Mucosa of descending colon (tissue), 3 donors: ENCODE data around the gene FBXL16. TPM values are rescaled to one million over a fixed set of nuclear protein-coding genes. Genes with fewer than 3 reads are reported as not detected.
"Not testable (repeated sequence)": the region's sequence is repeated elsewhere in the genome, so short reads cannot be mapped to it uniquely, and the experiment has no call there.

Experiments
- ATAC-seq: fragments of 200-7000 bp; cut with Tn5 transposase; one replicate; pipeline ENCODE4 v1.9.1; 2020; ENCODE audit warnings: mild to moderate bottlenecking, moderate library complexity
- DNase-seq, 3 donors: peaks; one replicate each; pipeline ENCODE4 v3.0.0-alpha.2; 2020
- H3K36me3 ChIP-seq: fragments of 200-600 bp; one replicate; pipeline ENCODE4 v1.8.0; 2021; ENCODE audit warnings: low read depth, mild to moderate bottlenecking
- H3K4me1 ChIP-seq: fragments of 200-600 bp; one replicate; pipeline ENCODE4 v1.8.0; 2021; ENCODE audit warnings: low read depth, mild to moderate bottlenecking
- H3K4me3 ChIP-seq: fragments of 200-600 bp; one replicate; pipeline ENCODE4 v1.8.0; 2021; ENCODE audit warnings: mild to moderate bottlenecking
- H3K9me3 ChIP-seq: fragments of 200-600 bp; one replicate; pipeline ENCODE4 v1.8.0; 2021; ENCODE audit warnings: mild to moderate bottlenecking
- CTCF ChIP-seq: fragments of 200-600 bp; IDR thresholded peaks from one replicate; pipeline ENCODE4 v1.8.0; 2022; ENCODE audit warnings: antibody characterized with exemption, mild to moderate bottlenecking
- intact Hi-C, 2 donors: fragments of 100-400 bp; cut with DNase I in 1 of 2; cut with micrococcal nuclease in 1 of 2; formaldehyde crosslinking; loops; one replicate each; pipeline versions ENCODE4 v1.11.0 to v1.11.1; 2022; cut with DNase I, micrococcal nuclease
- long read RNA-seq, 2 donors: library from polyadenylated mRNA; unstranded; transcript quantifications; one replicate each; pipeline ENCODE4 v2.0.0, GENCODE V29; 2019 to 2021
- total RNA-seq, 3 donors: library from RNA; stranded (reverse); fragmentation: NEBNext Ultra II Directional in 2 of 3; extraction: Animal tissue kit (Norgen Biotek cat#: 25700) in 2 of 3; gene quantifications; one replicate each; pipeline versions ENCODE4 v1.2.1 to v1.2.4, GENCODE V29; 2021 to 2023
- donor health status: DM: no; HTN: no; CAD: no; lungs with moderate emphysema.
- donor health status: DM: no; HTN: no; CAD: no.
- donor health status: DM: no; HTN: yes; CAD: no.

The FBXL16 gene, protein sequence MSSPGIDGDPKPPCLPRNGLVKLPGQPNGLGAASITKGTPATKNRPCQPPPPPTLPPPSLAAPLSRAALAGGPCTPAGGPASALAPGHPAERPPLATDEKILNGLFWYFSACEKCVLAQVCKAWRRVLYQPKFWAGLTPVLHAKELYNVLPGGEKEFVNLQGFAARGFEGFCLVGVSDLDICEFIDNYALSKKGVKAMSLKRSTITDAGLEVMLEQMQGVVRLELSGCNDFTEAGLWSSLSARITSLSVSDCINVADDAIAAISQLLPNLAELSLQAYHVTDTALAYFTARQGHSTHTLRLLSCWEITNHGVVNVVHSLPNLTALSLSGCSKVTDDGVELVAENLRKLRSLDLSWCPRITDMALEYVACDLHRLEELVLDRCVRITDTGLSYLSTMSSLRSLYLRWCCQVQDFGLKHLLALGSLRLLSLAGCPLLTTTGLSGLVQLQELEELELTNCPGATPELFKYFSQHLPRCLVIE
- 1 to 10 TPM; 1.3 to 2.2 (median 2.1) TPM for total RNA-seq
- long read RNA-seq, donor 1, partial matches to known transcripts: 0 of 1 reads
- long read RNA-seq, donor 1, other reads (novel, unspliced or antisense): 1 of 1 reads
- long read RNA-seq, donor 2: 0 reads

DNA sequence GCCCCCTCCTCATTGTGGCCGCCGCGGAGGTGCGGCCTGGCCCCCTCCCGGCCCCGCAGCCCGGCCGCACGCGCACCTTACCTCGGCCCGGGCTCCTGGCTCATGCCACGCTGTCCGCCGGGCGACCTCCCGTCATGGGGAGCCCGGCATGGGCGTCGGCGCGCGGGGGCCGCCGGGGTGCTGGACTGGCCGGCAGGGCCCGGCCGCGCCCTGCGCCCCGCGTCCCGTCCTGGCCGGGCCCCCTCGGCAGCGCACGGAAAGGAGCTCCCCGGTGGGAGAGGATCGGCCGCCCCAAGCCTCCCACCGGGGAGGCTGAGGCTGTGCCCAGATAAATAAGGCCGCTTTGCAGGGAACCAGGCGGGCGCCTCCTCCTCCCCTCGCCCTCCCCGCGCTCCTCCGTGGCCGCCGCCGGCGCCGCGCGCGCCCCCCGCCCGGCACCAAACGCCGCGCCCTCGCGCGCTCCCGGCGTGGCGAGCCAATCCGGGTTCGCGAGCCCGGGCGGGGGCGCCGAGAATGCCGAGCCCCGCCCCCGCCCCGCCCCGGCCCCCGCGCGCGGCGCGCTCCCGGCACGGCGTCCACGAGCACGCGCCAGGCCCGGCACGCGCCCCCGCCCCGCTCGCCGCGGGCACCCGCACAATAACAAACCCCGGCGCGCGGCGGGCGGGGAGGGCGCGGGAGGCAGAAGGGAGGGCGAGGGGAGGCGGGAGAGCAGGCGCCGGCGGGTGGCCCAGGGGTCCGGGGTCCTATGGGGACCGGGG, at the start of gene FBXL16:
FBXL16 (minus strand) TSS at position 371 of the 758 bp plus-strand sequence. CDS start 8,396 bp downstream, outside the sequence.
- intact Hi-C loops: no loop called here
- H3K4me3 ChIP-seq: no peak within 1 kb of the TSS
- peaks cover 2% of the 10 kb centered on the region for H3K4me1 ChIP-seq
- DNase-seq (no peak), ATAC-seq (no peak)
- no peak for TF ChIP-seq CTCF
- H3K9me3 ChIP-seq: no peaks in the 10 kb centered on the region
- H3K36me3 ChIP-seq: no peaks in the 10 kb centered on the region

- Histone ChIP-seq H3K4me3 (no peak overlapping the region), H3K36me3 (no peaks in the 10 kb centered on the region), H3K9me3 (no peaks in the 10 kb centered on the region), H3K4me1 (no peaks in the 10 kb centered on the region)
- intact Hi-C loops: no loop called here
- TF ChIP-seq CTCF: no peak
- DNase-seq (no peak), ATAC-seq (peak; percentile 21)
Observed at GRCh38 chr16:754656-755055, 49.1 kb upstream of the FBXL16 start.

DNA sequence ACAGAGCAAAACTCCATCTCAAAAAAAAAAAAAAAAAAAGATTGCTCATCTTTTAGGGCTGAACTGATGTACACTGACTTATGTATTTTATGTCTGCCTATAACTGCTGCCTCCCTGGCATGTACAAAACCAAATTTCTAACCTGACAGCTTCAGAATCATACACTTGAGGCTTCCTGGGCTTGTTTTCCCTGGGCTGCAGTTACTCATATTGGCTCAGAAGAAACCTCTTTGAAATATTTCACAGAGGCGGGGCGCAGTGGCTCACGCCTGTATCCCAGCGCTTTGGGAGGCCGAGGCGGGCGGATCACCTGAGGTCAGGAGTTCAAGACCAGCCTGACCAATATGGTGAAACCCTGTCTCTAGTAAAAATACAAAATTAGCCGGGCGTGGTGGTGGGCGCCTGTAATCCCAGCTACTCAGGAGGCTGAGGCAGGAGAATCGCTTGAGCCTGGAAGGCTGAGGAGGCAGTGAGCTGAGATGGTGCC, 48.6 kb upstream of the FBXL16 start:
- ATAC-seq, DNase-seq: not testable (repeated sequence)

DNA sequence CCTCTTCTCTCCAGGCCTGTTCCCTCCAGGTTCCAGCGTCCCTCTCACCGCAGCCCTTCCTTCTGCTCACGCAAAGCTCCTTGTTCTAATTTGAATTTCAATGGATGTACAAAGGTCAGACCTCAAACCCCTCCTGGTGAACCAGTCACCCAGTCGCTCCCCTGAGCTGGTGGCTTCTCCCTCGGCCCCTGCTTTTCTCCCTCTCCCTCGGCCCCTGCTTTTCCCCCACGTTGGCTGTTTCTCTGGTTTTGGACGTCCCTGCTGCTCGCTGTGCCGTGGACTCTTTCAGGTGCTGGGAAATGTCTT, 46.4 kb upstream of the FBXL16 start:
- Histone ChIP-seq H3K4me3 (no peak overlapping the region), H3K9me3 (no peaks in the 10 kb centered on the region), H3K4me1 (no peaks in the 10 kb centered on the region), H3K36me3 (no peaks in the 10 kb centered on the region)
- intact Hi-C loops: no loop called here
- TF ChIP-seq CTCF: no peak
- DNase-seq: no peak
- no peak for ATAC-seq

More for the DNA sequence above, 48.6 kb upstream of the FBXL16 start:
- H3K9me3 ChIP-seq, intact Hi-C loops, H3K4me1 ChIP-seq, H3K4me3 ChIP-seq, H3K36me3 ChIP-seq: not testable (repeated sequence)

DNA sequence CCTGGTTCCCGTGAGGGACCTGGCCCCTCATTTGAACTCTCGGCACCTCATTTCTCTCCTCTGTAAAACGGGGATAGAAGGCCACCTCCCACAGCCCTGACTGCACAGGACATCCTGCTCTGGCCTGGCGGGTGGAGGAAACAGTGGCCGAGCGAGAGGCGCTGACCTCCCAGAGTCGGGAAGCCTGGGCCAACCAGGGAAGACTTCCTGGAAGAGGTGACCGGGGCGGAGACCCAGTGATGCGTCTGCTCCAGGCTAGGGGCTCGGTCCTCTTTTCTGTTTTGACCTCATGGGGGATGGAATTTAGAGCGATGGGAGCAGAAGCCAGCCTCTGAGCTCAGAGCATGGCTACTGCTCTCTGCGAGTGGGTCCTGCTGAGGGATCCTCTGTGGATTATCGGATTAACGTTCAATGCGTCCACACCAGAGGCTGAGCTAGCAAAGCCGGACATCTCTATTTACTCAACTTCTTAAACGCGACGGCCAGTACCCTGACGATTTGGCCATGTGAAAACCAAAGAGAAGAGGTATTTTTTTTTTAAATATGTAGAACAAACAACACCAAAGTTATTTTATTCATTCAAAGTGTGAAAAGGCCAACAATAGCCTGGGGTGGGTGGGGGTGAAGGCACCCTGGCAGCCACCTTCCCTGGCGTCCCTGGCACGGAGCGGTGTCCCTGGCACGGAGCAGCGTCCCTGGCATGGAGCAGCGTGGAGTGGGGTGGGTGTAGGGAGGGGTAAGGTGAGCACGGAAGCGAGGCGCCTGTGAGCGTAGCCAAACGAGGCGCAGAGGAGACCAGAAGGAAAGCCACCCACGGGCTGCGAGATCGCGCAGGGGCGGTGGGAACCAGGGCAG, 45.8 kb upstream of the FBXL16 start:
- ATAC-seq (no peak), DNase-seq (peak in 1 of 3 donors; percentile 43)
- Histone ChIP-seq H3K4me1 (no peaks in the 10 kb centered on the region), H3K4me3 (no peak overlapping the region), H3K36me3 (no peaks in the 10 kb centered on the region), H3K9me3 (no peaks in the 10 kb centered on the region)
- TF ChIP-seq CTCF: no peak
- intact Hi-C loops: no loop called here
